HepG2 (cell line): ENCODE measurements around the gene RILPL1. TPM values are rescaled to one million over a fixed set of nuclear protein-coding genes. Genes with fewer than 3 reads are reported as not detected.

Experiments used
- ARID5B ChIP-seq: IDR thresholded peaks from 2 replicates; pipeline ENCODE4 v1.4.0; 2020; ENCODE audit warnings: mild to moderate bottlenecking, missing genetic modification reagents
- CAMTA2 ChIP-seq: sonication (generic); formaldehyde crosslinking; IDR thresholded peaks from 2 replicates; pipeline ENCODE4 v1.4.0; 2020; ENCODE audit warnings: mild to moderate bottlenecking, missing genetic modification reagents, borderline replicate concordance
- HOXA9 ChIP-seq: sonication (generic); formaldehyde crosslinking; IDR thresholded peaks from 2 replicates; pipeline ENCODE4 v1.8.1; 2022; ENCODE audit warnings: missing genetic modification reagents, mild to moderate bottlenecking, moderate library complexity, borderline replicate concordance
- IKZF1 ChIP-seq: fragments of 450-650 bp; IDR thresholded peaks from 2 replicates; pipeline ENCODE4 v1.7.1; 2016
- KDM2A ChIP-seq: sonication (generic); formaldehyde crosslinking; IDR thresholded peaks from 2 replicates; pipeline ENCODE4 v1.4.0; 2020; ENCODE audit warnings: low read depth, missing genetic modification reagents, borderline replicate concordance
- MAZ ChIP-seq, 2 experiments: sonication (generic) in 1 of 2; formaldehyde crosslinking in 1 of 2; IDR thresholded peaks; 2 replicates each; pipeline versions ENCODE4 v1.5.0 to v1.6.1; 2012 to 2020; ENCODE audit warnings: low read depth in 2 of 2, mild to moderate bottlenecking in 2 of 2, borderline replicate concordance in 1 of 2, improper control_type of control experiment in 1 of 2, low read length in 1 of 2, missing genetic modification reagents in 1 of 2, moderate library complexity in 1 of 2
- SP2 ChIP-seq: sonication (generic); formaldehyde crosslinking; IDR thresholded peaks from 2 replicates; pipeline ENCODE4 v1.5.1; 2020; ENCODE audit warnings: mild to moderate bottlenecking, missing genetic modification reagents
- SRY ChIP-seq: sonication (generic); formaldehyde crosslinking; IDR thresholded peaks from 2 replicates; pipeline ENCODE4 v1.8.0; 2022; ENCODE audit warnings: mild to moderate bottlenecking, missing genetic modification reagents
- SSRP1 ChIP-seq: IDR thresholded peaks from 2 replicates; pipeline ENCODE4 v1.6.1; 2016; ENCODE audit warnings: control low read depth
- ZBTB38 ChIP-seq: sonication (generic); formaldehyde crosslinking; IDR thresholded peaks from 2 replicates; pipeline ENCODE4 v1.5.1; 2020; ENCODE audit warnings: mild to moderate bottlenecking, missing genetic modification reagents
- ZNF160 ChIP-seq: sonication (generic); formaldehyde crosslinking; IDR thresholded peaks from 2 replicates; pipeline ENCODE4 v1.8.0; 2022; ENCODE audit warnings: mild to moderate bottlenecking, inconsistent platforms, missing genetic modification reagents
- ZNF383 ChIP-seq: sonication (generic); formaldehyde crosslinking; IDR thresholded peaks from 2 replicates; pipeline ENCODE4 v1.4.0; 2020; ENCODE audit warnings: missing genetic modification reagents, mild to moderate bottlenecking, borderline replicate concordance
- ZNF777 ChIP-seq: sonication (generic); formaldehyde crosslinking; IDR thresholded peaks from 2 replicates; pipeline ENCODE4 v1.4.0; 2020; ENCODE audit warnings: missing genetic modification reagents
- polyA plus RNA-seq, 8 experiments: library from polyadenylated mRNA; depleted of rRNA in 3 of 8; stranded (reverse) in 7 of 8; unstranded in 1 of 8; fragments of >200 nt; fragmentation: Illumina TruSeq in 4 of 8; extraction: Trizol in 4 of 8; gene quantifications; 2 replicates each; pipeline versions ENCODE4 v1.2.1 to v1.2.3, GENCODE V29; 2011 to 2016; ENCODE audit warnings: low read depth in 4 of 8, missing spikeins in 1 of 8, mixed read lengths in 1 of 8; ENCODE audit not compliant: insufficient read depth in 1 of 8
- total RNA-seq, 5 experiments: library from RNA; depleted of rRNA; stranded (reverse); fragments of >200 nt; fragmentation: Illumina TruSeq; extraction: Trizol; gene quantifications; 2 replicates each; pipeline ENCODE4 v1.2.3, GENCODE V29; 2016; ENCODE audit warnings: low read depth in 1 of 5
- TF ChIP-seq, protein P1 (sequence below): sonication (generic); formaldehyde crosslinking; IDR thresholded peaks from 2 replicates; pipeline ENCODE4 v1.5.0; 2020; ENCODE audit warnings: mild to moderate bottlenecking, missing genetic modification reagents, borderline replicate concordance
- TF ChIP-seq, protein P2 (sequence below): IDR thresholded peaks from 2 replicates; pipeline ENCODE4 v1.6.1; 2016; ENCODE audit warnings: control low read depth

The RILPL1 gene
- total and polyA plus RNA-seq, 2 of the 13 experiments (the other 11 are each of a cell fraction or from before 2014, with no cell fraction given), result 5.8 to 28.4 TPM

DNA sequence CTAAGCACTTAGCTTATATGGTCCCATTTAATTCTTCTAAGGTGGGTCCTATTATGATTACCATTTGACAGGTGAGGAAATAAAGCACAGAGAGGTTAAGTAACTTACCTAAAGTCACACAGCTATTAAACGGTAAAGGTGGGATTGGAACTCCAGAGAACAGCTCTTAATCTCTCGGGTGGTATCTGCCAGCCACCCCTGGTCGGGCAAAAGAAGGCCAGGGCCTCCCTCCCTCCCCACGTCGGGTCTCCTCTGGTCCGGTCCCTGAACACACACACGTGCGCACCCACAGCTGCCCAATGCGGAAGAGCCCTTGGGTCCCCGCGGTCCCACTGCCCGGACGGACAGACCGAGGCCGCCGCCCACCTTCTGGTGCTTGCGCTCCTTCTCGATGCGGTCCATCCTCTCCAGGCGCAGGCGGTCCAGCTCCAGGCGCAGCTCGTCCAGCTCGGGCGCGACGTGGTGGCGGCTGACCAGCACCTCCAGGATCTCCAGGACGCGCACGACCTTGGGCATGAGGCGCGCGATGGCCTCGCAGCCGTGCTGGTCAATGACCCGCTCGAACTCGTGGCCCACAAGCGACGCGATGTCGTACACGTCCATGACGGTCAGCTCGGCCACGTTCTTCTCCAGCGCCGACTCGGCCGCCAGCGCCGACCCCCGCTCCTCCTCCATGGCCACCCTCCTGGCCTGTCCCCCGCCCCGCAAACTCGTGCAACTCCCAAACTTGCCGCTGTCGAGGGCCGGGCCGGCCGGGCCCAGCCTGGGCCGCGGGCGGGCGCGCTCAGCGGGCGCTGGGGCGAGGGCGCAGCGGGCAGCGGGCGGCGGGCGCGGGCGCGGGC, 490 bp downstream of the RILPL1 start (continued):
- TF ChIP-seq, protein P1, sequence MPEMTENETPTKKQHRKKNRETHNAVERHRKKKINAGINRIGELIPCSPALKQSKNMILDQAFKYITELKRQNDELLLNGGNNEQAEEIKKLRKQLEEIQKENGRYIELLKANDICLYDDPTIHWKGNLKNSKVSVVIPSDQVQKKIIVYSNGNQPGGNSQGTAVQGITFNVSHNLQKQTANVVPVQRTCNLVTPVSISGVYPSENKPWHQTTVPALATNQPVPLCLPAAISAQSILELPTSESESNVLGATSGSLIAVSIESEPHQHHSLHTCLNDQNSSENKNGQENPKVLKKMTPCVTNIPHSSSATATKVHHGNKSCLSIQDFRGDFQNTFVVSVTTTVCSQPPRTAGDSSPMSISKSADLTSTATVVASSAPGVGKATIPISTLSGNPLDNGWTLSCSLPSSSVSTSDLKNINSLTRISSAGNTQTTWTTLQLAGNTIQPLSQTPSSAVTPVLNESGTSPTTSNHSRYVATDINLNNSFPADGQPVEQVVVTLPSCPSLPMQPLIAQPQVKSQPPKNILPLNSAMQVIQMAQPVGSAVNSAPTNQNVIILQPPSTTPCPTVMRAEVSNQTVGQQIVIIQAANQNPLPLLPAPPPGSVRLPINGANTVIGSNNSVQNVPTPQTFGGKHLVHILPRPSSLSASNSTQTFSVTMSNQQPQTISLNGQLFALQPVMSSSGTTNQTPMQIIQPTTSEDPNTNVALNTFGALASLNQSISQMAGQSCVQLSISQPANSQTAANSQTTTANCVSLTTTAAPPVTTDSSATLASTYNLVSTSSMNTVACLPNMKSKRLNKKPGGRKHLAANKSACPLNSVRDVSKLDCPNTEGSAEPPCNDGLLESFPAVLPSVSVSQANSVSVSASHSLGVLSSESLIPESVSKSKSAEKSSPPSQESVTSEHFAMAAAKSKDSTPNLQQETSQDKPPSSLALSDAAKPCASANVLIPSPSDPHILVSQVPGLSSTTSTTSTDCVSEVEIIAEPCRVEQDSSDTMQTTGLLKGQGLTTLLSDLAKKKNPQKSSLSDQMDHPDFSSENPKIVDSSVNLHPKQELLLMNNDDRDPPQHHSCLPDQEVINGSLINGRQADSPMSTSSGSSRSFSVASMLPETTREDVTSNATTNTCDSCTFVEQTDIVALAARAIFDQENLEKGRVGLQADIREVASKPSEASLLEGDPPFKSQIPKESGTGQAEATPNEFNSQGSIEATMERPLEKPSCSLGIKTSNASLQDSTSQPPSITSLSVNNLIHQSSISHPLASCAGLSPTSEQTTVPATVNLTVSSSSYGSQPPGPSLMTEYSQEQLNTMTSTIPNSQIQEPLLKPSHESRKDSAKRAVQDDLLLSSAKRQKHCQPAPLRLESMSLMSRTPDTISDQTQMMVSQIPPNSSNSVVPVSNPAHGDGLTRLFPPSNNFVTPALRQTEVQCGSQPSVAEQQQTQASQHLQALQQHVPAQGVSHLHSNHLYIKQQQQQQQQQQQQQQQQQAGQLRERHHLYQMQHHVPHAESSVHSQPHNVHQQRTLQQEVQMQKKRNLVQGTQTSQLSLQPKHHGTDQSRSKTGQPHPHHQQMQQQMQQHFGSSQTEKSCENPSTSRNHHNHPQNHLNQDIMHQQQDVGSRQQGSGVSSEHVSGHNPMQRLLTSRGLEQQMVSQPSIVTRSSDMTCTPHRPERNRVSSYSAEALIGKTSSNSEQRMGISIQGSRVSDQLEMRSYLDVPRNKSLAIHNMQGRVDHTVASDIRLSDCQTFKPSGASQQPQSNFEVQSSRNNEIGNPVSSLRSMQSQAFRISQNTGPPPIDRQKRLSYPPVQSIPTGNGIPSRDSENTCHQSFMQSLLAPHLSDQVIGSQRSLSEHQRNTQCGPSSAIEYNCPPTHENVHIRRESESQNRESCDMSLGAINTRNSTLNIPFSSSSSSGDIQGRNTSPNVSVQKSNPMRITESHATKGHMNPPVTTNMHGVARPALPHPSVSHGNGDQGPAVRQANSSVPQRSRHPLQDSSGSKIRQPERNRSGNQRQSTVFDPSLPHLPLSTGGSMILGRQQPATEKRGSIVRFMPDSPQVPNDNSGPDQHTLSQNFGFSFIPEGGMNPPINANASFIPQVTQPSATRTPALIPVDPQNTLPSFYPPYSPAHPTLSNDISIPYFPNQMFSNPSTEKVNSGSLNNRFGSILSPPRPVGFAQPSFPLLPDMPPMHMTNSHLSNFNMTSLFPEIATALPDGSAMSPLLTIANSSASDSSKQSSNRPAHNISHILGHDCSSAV (CRISPR knock-in tag), result no peak
- TF ChIP-seq IKZF1 (no peak), ZNF383 (peak; percentile 65; the same call in 1 of the 2 replicates), ARID5B (peak; percentile 53), SRY (CRISPR knock-in tag) (peak; percentile 83), KDM2A (peak; percentile 85), ZNF777 (CRISPR knock-in tag) (peak; percentile 90), SSRP1 (CRISPR knock-in tag) (0 out of 2 replicates have a peak, but pooled peaks have one; percentile 51), HOXA9 (peak; percentile 39; the same call in 1 of the 2 replicates), ZBTB38 (CRISPR knock-in tag) (peak; percentile 89), MAZ (IDR thresholded peaks at IDR 0.05; ENCODE audit: borderline replicate concordance, low read depth, low read length) (no peak), MAZ (CRISPR knock-in tag; IDR thresholded peaks at IDR 0.05; ENCODE audit: low read depth) (peak; percentile 49; the same call in 1 of the 2 replicates), SP2 (CRISPR knock-in tag) (peak; percentile 47; the same call in 1 of the 2 replicates), ZNF160 (CRISPR knock-in tag) (peak; percentile 61; the same call in 1 of the 2 replicates), CAMTA2 (CRISPR knock-in tag) (no peak)
- TF ChIP-seq, protein P2, sequence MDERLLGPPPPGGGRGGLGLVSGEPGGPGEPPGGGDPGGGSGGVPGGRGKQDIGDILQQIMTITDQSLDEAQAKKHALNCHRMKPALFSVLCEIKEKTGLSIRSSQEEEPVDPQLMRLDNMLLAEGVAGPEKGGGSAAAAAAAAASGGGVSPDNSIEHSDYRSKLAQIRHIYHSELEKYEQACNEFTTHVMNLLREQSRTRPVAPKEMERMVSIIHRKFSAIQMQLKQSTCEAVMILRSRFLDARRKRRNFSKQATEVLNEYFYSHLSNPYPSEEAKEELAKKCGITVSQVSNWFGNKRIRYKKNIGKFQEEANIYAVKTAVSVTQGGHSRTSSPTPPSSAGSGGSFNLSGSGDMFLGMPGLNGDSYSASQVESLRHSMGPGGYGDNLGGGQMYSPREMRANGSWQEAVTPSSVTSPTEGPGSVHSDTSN, result no peak
